ENCODE measurements around the gene CRABP2.

The CRABP2 gene

DNA sequence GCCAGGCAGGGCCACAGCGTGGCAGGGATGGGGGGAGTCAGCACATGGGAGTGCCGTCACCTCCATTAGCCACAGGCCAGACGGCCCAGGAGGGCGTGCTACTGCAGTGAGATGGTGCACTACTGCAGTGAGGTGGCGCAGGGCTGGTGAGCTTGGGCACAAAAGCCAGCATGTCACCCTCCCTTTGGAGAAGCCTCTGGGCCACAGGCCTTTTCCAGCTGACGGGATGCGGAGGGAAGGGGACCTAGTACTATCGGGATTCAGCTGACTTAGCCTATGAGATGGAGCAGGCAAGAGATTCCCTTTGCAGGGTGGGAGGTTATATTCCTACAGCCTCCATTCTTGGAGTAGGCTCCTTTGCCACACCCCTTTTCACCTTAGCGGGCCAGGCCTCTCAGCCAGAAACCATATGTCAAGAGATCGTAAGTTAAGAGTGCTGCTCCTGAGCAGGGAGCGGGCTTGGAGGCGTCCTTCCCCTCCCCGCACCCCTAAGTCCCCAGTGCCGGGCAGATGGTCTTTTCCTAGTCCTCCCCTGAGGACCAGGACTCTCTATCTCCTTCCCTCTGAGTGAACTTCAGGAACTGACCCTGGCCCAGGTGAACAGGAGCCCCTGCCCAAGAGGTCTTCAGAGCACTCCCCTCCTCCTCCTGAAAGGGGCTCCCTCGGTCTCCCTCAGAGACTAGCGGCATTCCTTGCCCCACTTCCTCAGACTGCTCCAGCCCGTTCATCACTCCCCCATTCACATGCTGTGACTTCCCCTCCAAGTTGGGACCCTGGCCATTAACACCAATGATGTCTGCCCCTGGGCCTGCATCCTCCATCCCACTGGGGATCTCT lies 36.4 kb downstream of the CRABP2 start:
- H3K27me3 ChIP-seq (ENCODE audit: low read length), result no peaks in the 10 kb centered on the region
- no peaks in the 10 kb centered on the region for H3K9me3 ChIP-seq (ENCODE audit: insufficient read depth, low read length)
- no peaks in the 10 kb centered on the region for H3F3A ChIP-seq (ENCODE audit: insufficient read depth)
- H3K27ac ChIP-seq (ENCODE audit: low read depth, low read length), result no peak overlapping the region
- H4K20me1 ChIP-seq (ENCODE audit: low read depth, low read length), result no peaks in the 10 kb centered on the region
- no peaks in the 10 kb centered on the region for H3K36me3 ChIP-seq (ENCODE audit: low read length)
- TF ChIP-seq, protein P1, sequence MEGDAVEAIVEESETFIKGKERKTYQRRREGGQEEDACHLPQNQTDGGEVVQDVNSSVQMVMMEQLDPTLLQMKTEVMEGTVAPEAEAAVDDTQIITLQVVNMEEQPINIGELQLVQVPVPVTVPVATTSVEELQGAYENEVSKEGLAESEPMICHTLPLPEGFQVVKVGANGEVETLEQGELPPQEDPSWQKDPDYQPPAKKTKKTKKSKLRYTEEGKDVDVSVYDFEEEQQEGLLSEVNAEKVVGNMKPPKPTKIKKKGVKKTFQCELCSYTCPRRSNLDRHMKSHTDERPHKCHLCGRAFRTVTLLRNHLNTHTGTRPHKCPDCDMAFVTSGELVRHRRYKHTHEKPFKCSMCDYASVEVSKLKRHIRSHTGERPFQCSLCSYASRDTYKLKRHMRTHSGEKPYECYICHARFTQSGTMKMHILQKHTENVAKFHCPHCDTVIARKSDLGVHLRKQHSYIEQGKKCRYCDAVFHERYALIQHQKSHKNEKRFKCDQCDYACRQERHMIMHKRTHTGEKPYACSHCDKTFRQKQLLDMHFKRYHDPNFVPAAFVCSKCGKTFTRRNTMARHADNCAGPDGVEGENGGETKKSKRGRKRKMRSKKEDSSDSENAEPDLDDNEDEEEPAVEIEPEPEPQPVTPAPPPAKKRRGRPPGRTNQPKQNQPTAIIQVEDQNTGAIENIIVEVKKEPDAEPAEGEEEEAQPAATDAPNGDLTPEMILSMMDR (IDR thresholded peaks at IDR 0.05; ENCODE audit: insufficient read depth, low read length, poor library complexity, severe bottlenecking), result no peak
- TF ChIP-seq EZH2phosphoT487 (conservative IDR thresholded peaks at IDR 0.05; ENCODE audit: low read length), result no peak
- no peak overlapping the region for H3K4me3 ChIP-seq (ENCODE audit: insufficient read depth, low read length, poor library complexity, severe bottlenecking)
- no peak overlapping the region for H2AFZ ChIP-seq (ENCODE audit: low read depth, low read length, severe bottlenecking)
- no peaks in the 10 kb centered on the region for H3K9me2 ChIP-seq (replicated peaks; ENCODE audit: insufficient read depth, low read length)
- no peak overlapping the region for H3K4me2 ChIP-seq (ENCODE audit: low read depth, low read length, poor library complexity, severe bottlenecking)
- H3K79me2 ChIP-seq (ENCODE audit: insufficient read depth, low read length), result no peaks in the 10 kb centered on the region
- H3K9ac ChIP-seq (ENCODE audit: low read length), result no peak overlapping the region

- no peaks in the 10 kb centered on the region for H3K27me3 ChIP-seq (ENCODE audit: low read length)
- no peak overlapping the region for H2AFZ ChIP-seq (ENCODE audit: low read depth, low read length, severe bottlenecking)
- TF ChIP-seq, protein P1 (IDR thresholded peaks at IDR 0.05; ENCODE audit: insufficient read depth, low read length, poor library complexity, severe bottlenecking), result no peak
- no peak for TF ChIP-seq EZH2phosphoT487 (conservative IDR thresholded peaks at IDR 0.05; ENCODE audit: low read length)
- no peaks in the 10 kb centered on the region for H3K36me3 ChIP-seq (ENCODE audit: low read length)
- no peak overlapping the region for H3K9ac ChIP-seq (ENCODE audit: low read length)
- H3K79me2 ChIP-seq (ENCODE audit: insufficient read depth, low read length), result no peaks in the 10 kb centered on the region
- H3K9me3 ChIP-seq (ENCODE audit: insufficient read depth, low read length), result no peaks in the 10 kb centered on the region
- H3F3A ChIP-seq (ENCODE audit: insufficient read depth), result no peaks in the 10 kb centered on the region
- no peak overlapping the region for H3K27ac ChIP-seq (ENCODE audit: low read depth, low read length)
- no peak overlapping the region for H3K4me3 ChIP-seq (ENCODE audit: insufficient read depth, low read length, poor library complexity, severe bottlenecking)
- H4K20me1 ChIP-seq (ENCODE audit: low read depth, low read length), result no peaks in the 10 kb centered on the region
- no peak overlapping the region for H3K4me2 ChIP-seq (ENCODE audit: low read depth, low read length, poor library complexity, severe bottlenecking)
- H3K9me2 ChIP-seq (replicated peaks; ENCODE audit: insufficient read depth, low read length), result no peaks in the 10 kb centered on the region
Measured at GRCh38 chr1:156667968-156668709, 37.2 kb downstream of the CRABP2 start.

DNA sequence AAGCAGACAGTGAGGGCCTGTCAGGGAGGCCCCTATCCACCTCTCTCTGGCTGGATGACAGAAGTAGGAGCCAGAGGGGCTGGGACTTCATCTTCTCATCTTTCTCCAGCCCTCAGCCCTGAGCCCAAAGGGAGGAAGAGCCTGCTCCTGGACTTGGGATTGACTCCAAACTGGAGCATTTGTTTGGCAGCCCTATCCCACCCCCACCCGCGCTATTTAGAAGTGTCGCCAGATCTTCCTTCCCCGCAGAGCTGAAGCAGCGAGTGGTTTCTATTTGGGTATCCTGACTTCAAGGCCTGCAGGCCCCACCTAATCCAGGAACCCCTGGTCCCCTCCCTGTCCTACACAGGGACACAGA lies 37.8 kb downstream of the CRABP2 start:
- Histone ChIP-seq H4K20me1 (ENCODE audit: low read depth, low read length) (no peaks in the 10 kb centered on the region), H3K9ac (ENCODE audit: low read length) (no peak overlapping the region), H3K79me2 (ENCODE audit: insufficient read depth, low read length) (no peaks in the 10 kb centered on the region), H2AFZ (ENCODE audit: low read depth, low read length, severe bottlenecking) (no peak overlapping the region), H3K9me2 (replicated peaks; ENCODE audit: insufficient read depth, low read length) (no peaks in the 10 kb centered on the region), H3K27ac (ENCODE audit: low read depth, low read length) (no peak overlapping the region), H3K27me3 (ENCODE audit: low read length) (no peaks in the 10 kb centered on the region), H3K4me2 (ENCODE audit: low read depth, low read length, poor library complexity, severe bottlenecking) (no peak overlapping the region), H3K9me3 (ENCODE audit: insufficient read depth, low read length) (no peaks in the 10 kb centered on the region), H3F3A (ENCODE audit: insufficient read depth) (no peaks in the 10 kb centered on the region), H3K4me3 (ENCODE audit: insufficient read depth, low read length, poor library complexity, severe bottlenecking) (no peak overlapping the region), H3K36me3 (ENCODE audit: low read length) (no peaks in the 10 kb centered on the region)
- TF ChIP-seq EZH2phosphoT487 (conservative IDR thresholded peaks at IDR 0.05; ENCODE audit: low read length), result no peak
- TF ChIP-seq, protein P1 (IDR thresholded peaks at IDR 0.05; ENCODE audit: insufficient read depth, low read length, poor library complexity, severe bottlenecking), result no peak

Measured in SU-DHL-6 (cell line).